Retinal pigment epithelial cell (primary cell): ENCODE measurements around the gene SNCB.
A peak's percentile ranks its signal among the peaks of the same experiment; 100 is the strongest.

ENCODE experiments used
- DNase-seq: peaks from one replicate; pipeline ENCODE4 v3.0.0-alpha.2; 2010; ENCODE audit warnings: low read depth
- H3K4me3 ChIP-seq: 2 replicates; pipeline ENCODE4 v1.5.1; 2011; ENCODE audit warnings: mild to moderate bottlenecking, low read length, control low read depth, moderate library complexity
- CTCF ChIP-seq: conservative IDR thresholded peaks from 2 replicates; pipeline ENCODE4 v1.5.1; 2011; ENCODE audit warnings: low read depth, low read length, control low read depth, inconsistent platforms

Gene SNCB

DNA sequence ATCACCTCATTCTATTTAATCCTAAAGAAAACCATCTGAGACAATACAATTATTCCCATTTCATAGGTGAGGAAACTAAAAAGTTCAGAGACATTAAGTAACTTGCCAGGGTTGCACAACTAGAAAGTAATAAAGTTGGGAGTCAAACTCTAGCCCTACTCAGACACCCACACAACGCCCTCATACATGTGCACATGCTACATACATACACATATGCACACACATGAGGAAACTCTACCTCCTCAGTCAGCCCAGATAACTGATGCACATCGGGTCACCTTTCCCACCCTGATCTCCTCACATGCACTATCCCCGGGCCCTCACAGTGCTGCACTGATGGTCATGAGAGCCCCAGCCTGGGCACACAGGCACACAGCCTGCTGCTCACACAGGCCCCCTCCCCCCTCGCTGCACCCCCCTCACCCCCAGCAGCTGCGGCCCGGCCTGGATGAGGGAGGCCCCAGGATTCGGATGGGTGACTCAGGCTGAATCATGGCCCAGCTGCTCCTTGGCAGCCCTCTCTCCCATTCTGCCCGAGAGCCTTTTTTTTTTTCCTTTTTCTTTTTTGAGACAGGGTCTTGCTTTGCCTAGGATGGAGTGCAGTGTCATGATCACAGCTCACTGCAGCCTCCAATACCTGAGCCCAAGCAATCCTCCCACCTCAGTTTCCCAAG, 15.4 kb downstream of the SNCB start:
- DNase-seq: no peak
- no peak for TF ChIP-seq CTCF
- no peak overlapping the region for H3K4me3 ChIP-seq

- H3K4me3 ChIP-seq: no peak overlapping the region
- no peak for DNase-seq
- TF ChIP-seq CTCF: no peak
Observed at GRCh38 chr5:176612855-176613254, 17.5 kb downstream of the SNCB start.

DNA sequence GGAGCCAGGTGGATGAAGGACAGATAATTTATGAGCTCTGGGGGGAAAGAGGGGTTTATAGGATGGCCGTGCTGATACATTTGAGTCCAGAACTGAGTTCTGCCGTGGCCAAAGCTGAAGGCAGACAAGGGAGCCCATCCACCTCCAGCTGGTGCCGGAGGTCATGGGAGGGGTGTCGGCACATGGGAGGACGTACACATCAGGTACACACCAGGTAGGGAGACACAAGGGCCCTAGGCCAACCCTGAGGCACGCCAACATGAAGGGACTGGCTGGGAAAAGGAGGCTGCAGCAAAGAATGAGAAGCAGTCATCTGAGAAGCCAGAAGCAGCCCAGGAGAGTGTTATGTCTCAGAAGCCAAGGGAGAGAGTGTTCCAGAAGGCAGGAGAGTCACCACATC, 18.3 kb downstream of the SNCB start:
- TF ChIP-seq CTCF: no peak
- no peak for DNase-seq
- H3K4me3 ChIP-seq: no peak overlapping the region

DNA sequence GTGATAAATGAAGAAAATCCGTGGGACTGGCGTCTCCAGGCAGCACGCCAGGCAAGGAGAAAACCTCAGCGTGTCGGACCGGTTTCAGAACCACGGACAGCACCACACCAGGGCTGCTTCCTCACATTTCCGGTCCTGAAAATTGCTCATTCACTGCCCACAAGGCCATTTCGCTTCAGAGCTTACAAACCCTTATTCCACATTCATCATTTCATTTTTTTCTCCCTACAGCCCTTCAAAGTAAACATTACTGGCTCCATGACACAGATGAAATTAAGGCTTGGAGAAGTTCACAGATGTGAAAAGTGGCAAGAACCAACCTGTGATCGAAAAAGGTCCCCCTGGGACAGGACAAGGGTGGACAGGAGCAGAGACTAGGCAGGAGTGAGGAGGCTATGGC, 18.9 kb downstream of the SNCB start:
- peak; percentile 39 for DNase-seq
- no peak overlapping the region for H3K4me3 ChIP-seq
- no peak for TF ChIP-seq CTCF

GRCh38 chr5:176610435-176610773, 19.9 kb downstream of the SNCB start:
- DNase-seq: no peak
- no peak for TF ChIP-seq CTCF
- peak overlapping the region; percentile 56 for H3K4me3 ChIP-seq

- DNase-seq: no peak
- peak within 1 kb of the TSS; percentile 56 for H3K4me3 ChIP-seq
- peak; percentile 21 for TF ChIP-seq CTCF
Observed at GRCh38 chr5:176609724-176610434, 20.5 kb downstream of the SNCB start, which contains the start of gene GPRIN1. TSS of gene GPRIN1 (minus strand) at chr5:176610156. CDS start at chr5:176599834, 10,322 bp downstream.
